Stimulated activated CD4-positive, alpha-beta T cell treated with anti-CD3 and anti-CD28 coated beads, TNF-alpha, amount 100 ng/mL, for 24 hours (primary cell): ENCODE data around the gene THAP3.
A peak's percentile ranks its signal among the peaks of the same experiment; 100 is the strongest.
"Not testable (repeated sequence)": the region's sequence is repeated elsewhere in the genome, so short reads cannot be mapped to it uniquely, and the experiment has no call there.

Experiments used
- DNase-seq, 3 experiments: peaks; one replicate each; pipeline ENCODE4 v3.0.0-alpha.2; 2020; ENCODE audit warnings: low read depth in 3 of 3

Gene THAP3

GRCh38 chr1:6591222-6591621, 33.4 kb upstream of the THAP3 start:
- DNase-seq = no peak

- no peak for DNase-seq
These were observed 33.0 kb upstream of the THAP3 start for GRCh38 chr1:6591644-6592043.

GRCh38 chr1:6592441-6592840, 32.2 kb upstream of the THAP3 start:
- no peak for DNase-seq

DNA sequence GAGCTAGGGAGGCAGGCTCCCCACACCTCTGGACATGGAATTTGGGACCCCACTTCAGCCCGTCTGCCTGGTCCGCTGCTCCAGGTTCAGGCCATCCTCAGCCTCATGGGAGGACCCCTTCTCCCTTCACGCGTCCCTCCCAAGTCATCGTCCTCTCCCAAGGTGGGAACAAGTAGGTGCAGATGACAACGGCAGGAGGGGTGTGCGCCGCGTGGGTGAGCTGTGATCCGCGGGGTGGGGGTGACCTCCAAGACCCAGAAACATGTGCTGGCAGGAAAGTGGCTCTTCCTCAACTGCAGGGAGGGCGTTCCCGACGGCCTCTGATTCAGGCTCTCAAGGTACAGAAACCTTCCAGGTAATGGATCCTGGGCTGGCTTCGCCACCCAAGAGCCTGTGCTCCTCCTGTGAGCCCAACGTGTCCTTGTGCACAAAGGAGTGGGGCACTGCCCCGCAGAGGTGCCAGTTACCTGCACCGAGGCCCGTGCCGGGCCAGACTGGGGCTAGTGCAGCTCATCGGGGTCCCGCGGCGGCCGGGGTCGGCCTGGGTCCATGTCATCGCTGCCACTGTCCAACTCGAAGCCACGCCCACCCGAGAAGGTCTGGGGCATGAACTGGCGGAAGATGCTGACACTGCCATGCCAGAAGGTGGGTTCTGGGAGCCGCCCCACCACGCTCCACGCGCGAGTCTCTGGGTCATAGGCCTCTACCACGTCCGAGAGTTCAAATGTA, 31.6 kb upstream of the THAP3 start:
- DNase-seq = no peak

DNA sequence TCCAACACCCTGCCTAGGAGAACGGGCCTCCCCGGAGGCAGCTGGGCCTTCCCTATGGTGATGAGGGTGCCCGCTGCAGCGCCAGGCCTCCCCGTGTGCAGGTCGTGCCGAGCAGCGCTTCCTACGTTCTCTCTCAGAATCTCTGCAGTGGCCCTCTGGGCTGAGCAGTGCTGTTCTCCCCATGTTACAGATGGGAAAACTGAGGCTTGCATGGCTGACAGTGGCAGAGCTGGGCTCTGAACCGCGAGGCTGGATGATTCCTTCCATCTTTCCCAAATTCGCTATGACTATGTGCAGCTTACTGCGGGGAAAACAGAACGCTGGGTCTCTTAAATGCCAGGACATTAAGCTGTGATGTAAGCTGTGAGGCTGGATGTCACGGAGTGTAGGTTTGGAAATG, 30.9 kb upstream of the THAP3 start:
- no peak for DNase-seq

- DNase-seq = no peak
These were observed 29.5 kb upstream of the THAP3 start for GRCh38 chr1:6594977-6595740.

- DNase-seq = no peak
These were observed 28.3 kb upstream of the THAP3 start for GRCh38 chr1:6596351-6596750.

DNA sequence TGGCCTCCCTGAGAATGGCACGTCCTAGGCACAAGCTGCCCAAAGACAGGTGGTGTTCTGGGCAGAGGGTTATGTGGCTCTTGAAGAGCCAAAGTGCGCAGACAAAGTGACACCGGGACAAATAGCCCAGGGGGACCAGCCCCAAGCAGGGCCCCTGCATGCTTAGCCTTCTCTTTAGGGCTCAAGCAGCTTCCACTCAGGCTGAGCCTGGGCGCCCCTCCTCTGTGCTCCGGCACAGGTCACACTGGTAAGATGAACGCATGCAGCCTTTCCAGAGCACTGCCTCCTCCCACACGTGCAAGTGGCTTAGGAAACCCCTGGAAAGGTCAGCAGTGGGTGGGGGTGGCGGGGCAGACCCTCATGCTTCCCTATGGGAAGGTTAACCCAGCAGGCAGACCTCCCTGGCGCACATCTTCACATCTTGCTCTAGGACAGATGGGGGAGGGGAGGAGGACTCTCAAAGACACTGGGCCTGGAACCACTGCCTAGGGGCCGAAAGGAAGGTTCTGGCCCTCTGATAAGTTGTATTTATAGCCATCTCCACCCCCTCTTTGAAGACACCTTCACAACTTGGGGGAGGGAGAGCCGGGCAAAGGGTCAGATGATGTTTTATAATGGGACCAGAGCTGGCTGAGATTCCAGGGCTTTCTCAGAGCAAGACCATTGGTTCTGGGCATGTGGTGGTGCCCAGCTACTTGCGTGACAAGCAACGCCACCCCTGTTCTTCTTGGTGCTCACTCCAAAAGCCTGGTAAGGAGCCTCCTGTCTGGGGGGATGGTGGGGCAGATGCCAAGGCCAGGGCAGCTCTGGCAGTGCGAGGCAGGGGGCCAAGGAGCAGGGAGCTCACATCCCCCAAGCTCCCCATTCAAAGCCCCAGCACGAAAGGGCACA, 27.5 kb upstream of the THAP3 start:
- no peak for DNase-seq

DNA sequence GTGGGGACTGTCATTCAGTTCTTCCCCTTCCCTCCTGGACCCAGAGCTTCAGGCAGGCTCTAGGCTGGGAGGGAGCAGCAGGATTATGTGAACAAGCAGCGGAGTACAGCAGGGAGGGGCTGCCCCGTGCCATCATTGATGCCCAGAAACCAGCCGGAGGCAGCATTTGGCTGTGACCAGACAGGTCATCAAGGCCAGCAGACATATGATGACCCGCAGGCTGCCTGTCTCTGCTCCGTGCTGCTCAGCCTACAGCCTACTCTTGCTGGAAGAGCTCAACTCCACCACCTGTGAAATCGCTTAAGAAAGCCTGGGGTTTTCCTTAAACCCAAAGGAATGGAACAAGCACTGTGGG, 26.9 kb upstream of the THAP3 start:
- DNase-seq = no peak

- peak in 2 of 3 experiments; percentile 42 to 56 for DNase-seq
These were observed 25.3 kb upstream of the THAP3 start for GRCh38 chr1:6599141-6599975.

DNA sequence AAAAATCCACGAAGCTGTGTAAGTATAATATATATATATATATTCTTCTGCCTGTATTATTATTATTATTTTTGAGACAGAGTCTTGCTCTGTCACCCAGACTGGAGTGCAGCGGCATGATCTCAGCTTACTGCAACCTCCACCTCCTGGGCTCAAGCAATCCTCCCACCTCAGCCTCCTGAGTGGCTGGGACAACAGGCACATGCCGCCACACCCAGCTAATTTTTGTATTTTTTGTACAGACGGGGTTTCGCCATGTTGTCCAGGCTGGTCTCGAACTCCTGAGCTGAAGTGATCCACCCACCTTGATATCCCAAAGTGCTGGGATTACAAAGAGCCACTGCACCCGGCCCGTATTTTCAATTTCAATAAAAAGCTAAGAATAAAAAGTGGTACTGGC, 24.7 kb upstream of the THAP3 start:
- DNase-seq = not testable (repeated sequence)

DNA sequence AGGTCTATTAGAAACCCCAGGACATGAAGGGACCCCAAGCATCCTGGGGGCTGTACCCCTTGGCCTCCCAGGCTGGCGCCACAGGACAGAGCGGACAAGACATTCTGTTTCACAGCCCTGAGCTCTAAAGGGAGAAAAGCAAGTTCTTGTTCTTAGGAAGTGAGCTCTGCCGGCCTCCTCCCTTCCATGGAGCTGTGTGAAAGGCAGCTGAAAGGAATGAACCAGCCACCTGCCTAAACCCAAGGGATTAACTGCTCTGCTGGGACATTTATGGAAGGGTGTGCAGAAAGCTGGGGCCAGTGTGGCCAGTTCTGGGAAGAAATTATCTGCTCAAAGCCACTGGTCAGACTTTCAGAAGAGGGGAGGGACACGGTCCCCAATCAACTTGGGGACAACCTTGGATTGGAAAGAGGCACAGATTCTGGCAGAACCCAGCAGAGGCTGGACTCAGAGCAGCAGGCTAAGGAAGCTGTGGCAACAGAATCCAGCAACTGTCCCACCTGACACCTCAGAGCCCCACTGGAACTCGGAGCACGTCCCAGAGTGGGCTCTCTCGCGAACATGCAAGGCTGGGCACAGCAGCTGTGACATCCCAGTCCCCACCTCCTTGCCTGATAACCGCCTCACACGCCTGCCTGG, 24.1 kb upstream of the THAP3 start:
- DNase-seq = no peak

- peak; percentile 72 to 86 (median 82) for DNase-seq
These were observed 23.4 kb upstream of the THAP3 start for GRCh38 chr1:6601049-6601922.

DNA sequence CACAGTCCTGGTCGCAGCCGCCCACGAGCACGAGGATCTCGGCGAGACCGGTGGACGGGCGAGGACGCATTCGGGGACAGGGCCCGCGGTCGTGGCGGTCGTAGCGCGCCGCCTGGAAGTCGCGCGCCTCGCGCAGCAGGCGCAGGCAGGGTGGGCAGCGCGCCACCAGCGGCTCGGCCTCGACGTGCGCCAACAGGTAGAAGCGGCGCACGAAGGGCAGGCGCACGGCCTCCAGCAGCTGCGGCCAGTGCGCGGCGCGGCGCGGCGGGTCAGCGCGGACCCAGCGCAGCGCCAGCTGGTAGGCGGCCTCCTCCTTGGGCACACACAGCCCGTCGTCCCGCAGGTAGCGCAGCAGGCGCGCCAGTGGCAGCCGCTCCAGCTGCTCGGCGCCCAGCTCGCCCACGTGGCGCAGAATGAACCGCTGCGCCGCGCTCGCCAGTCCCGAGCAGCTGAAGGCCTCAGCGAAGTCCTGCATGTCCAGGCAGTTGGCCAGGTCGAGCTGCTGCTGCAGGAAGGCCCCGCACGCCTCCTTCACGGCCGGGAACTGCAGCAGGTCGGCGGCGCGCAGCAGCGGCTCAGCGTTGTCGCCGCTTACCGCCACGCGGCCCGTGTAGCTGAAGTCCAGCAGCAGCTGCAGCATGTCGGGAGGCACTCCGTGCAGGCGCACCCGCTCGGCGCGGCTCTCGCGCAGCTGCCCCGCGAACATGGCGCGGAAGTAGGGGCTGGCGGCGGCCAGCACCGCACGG, 22.6 kb upstream of the THAP3 start:
- peak in 1 of 3 experiments; percentile 31 for DNase-seq

DNA sequence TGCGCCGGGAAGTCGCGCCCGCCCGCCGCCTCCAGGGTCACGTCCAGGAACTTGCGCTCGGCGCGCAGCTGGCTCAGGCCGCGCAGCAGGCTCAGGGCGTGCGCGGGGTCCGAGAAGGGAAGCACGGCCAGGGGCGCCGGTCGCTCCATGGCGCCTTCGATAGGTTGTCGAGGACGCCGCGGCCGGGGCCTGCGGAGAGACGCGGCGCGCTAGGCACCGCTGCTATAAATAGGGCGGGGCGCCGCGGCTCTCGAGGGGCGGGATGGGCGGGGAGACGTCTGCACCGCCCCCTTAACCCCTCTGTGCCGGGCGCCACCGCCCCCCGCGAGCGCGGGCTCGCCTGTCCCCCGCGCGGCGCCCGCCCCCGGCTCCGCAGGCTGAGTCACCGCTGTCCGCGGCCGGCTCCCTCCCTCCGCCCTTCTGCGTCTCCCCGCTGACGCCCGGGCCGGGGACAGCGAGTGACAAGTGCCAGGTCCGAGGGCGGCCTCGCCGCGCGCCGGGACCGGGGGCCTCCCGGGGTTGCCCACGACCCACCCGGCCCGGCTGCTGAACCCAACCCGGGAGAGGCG, 21.9 kb upstream of the THAP3 start, which contains the start of gene KLHL21:
TSS of gene KLHL21 (minus strand) at position 201 of the 569 bp plus-strand sequence. CDS start at position 149, 52 bp downstream.
- peak; percentile 70 to 90 (median 71) for DNase-seq

GRCh38 chr1:6603238-6603914, 21.3 kb upstream of the THAP3 start:
- peak in 1 of 3 experiments; percentile 51 for DNase-seq

- DNase-seq = peak in 1 of 3 experiments; percentile 32
These were observed 20.6 kb upstream of the THAP3 start for GRCh38 chr1:6603915-6604558.
